ENCODE measurements around the gene SPAG5.

Gene SPAG5

DNA sequence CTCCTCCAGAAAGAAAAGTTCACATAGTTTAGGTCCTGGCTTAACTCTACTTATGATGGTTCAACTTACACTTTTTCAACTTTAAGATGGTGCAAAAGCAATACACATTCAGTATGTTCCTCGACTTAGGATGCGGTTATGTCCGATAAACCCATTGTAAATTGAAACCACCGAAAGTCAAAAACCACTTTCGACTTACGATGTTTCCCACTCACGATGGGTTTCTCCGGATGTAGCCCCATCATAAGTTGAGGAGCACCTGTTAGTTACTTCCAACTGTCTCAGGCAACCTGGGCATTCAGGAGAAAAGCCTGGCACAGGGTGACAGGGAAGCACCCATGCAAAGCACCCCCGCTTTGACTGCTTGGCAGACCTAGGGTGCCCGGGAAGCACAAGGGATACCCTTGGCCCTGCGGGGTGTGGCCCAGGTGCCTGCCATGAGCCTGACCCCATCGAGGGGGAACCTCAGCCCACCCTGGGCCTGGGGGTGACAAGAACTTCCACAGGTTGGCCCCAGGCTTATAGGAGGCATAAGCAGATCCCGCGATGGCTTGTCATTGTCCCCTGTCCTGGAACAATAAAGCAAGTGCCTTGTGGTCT lies 60.4 kb downstream of the SPAG5 start:
- no peak for DNase-seq (ENCODE audit: extremely low spot score)
- ChIA-PET POLR2A (interaction anchor here (0.7 to 1.0 kb wide), 2 partner anchors 17 to 38 kb away, joined by 3 read pairs; no protein-coding TSS in a partner anchor), CTCF (interaction anchor here (0.8 to 3.7 kb wide), 3 partner anchors 10 to 43 kb away, joined by 3 to 16 read pairs (median 6); no protein-coding TSS in a partner anchor)
- no peak for TF ChIP-seq TARDBP (IDR thresholded peaks at IDR 0.05)
- no peak for TF ChIP-seq BHLHE40 (IDR thresholded peaks at IDR 0.05; ENCODE audit: borderline replicate concordance)
- TF ChIP-seq SP1 (IDR thresholded peaks at IDR 0.05), result no peak
- TF ChIP-seq CTBP1 (IDR thresholded peaks at IDR 0.05; ENCODE audit: borderline replicate concordance), result no peak
- no peak for TF ChIP-seq ZNF384 (IDR thresholded peaks at IDR 0.05)
- TF ChIP-seq HDGF (IDR thresholded peaks at IDR 0.05; ENCODE audit: borderline replicate concordance), result no peak
- no peak for TF ChIP-seq LEF1 (IDR thresholded peaks at IDR 0.05; ENCODE audit: borderline replicate concordance)
- TF ChIP-seq, protein P1, sequence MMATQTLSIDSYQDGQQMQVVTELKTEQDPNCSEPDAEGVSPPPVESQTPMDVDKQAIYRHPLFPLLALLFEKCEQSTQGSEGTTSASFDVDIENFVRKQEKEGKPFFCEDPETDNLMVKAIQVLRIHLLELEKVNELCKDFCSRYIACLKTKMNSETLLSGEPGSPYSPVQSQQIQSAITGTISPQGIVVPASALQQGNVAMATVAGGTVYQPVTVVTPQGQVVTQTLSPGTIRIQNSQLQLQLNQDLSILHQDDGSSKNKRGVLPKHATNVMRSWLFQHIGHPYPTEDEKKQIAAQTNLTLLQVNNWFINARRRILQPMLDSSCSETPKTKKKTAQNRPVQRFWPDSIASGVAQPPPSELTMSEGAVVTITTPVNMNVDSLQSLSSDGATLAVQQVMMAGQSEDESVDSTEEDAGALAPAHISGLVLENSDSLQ (IDR thresholded peaks at IDR 0.05), result no peak
- no peak for TF ChIP-seq L3MBTL2 (conservative IDR thresholded peaks at IDR 0.05)
- no peak for TF ChIP-seq SUZ12 (IDR thresholded peaks at IDR 0.05)
- TF ChIP-seq FOXM1 (IDR thresholded peaks at IDR 0.05; ENCODE audit: borderline replicate concordance), result no peak
- no peak for TF ChIP-seq FOXA1 (IDR thresholded peaks at IDR 0.05)
- TF ChIP-seq FOXK2 (IDR thresholded peaks at IDR 0.05), result no peak
- no peak for TF ChIP-seq ELF4 (IDR thresholded peaks at IDR 0.05)
- no peak for TF ChIP-seq NFRKB (IDR thresholded peaks at IDR 0.05)
- TF ChIP-seq ARNT (IDR thresholded peaks at IDR 0.05), result no peak

DNA sequence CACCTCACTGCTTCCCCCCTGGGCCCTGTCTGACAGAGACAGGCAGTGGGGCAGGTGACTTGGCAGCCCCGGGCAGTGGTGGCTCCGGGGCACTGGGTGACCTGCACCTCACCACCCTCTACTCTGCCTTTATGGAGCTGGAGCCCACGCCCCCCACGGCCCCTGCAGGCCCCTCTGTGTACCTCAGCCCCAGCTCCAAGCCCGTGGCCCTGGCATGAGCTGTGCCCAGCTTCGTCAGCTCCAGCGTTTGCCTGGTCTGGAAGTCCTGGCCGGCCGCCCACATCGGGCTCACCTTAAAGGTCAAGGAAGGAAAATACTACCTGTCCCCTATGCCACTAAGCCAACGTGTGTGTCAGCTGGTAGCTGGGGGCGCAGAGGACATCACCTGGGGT lies 61.6 kb downstream of the SPAG5 start:
- no peak for DNase-seq (ENCODE audit: extremely low spot score)
- TF ChIP-seq ZNF384 (IDR thresholded peaks at IDR 0.05) (no peak), LEF1 (IDR thresholded peaks at IDR 0.05; ENCODE audit: borderline replicate concordance) (no peak), L3MBTL2 (conservative IDR thresholded peaks at IDR 0.05) (no peak), TARDBP (IDR thresholded peaks at IDR 0.05) (no peak), ELF4 (IDR thresholded peaks at IDR 0.05) (no peak), FOXA1 (IDR thresholded peaks at IDR 0.05) (no peak), FOXM1 (IDR thresholded peaks at IDR 0.05; ENCODE audit: borderline replicate concordance) (no peak)
- ChIA-PET CTCF (interaction anchor here (0.5 to 3.7 kb wide), 5 partner anchors 11 to 106 kb away, joined by 3 to 16 read pairs (median 3); no protein-coding TSS in a partner anchor), POLR2A (interaction anchor here (1.3 kb wide), 1 partner anchor 13 kb away, joined by 4 read pairs; no protein-coding TSS in a partner anchor)

DNA sequence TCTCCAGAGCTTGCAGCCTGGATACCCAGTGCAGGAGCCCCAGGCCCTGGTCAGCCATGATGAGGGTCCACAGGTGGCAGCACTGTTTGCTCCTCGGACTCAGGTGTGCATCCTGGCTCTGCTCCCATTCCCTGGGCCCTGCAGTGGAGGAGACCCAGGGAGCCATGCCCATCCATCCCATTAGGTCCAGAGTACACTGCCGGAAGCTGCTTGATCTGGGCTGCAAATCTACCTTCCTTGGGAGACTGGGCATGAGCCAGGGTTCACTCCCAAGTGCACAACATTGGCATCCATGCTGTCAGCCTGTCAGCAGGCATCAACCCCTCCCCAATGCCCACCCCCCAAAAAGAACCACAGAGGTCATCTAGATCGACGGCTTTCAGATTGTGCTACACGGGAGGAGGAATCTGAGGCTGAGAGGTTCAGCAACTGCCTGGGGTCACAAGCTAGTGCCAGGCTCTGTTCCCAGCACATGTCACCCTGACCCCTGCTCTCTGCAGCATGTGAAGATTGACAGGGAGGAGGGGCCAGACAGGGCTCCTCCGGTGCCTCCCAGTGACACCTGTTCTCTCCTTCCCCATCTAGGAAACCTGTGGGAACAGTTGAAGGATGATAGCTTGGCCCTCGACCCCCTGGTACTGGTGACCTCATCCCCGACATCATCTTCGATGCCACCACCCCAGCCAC lies 62.1 kb downstream of the SPAG5 start:
- ChIA-PET CTCF (interaction anchor here (0.5 to 3.7 kb wide), 4 partner anchors 12 to 105 kb away, joined by 3 to 16 read pairs (median 6); no protein-coding TSS in a partner anchor), POLR2A (interaction anchor here (1.1 to 1.3 kb wide), 2 partner anchors 13 to 35 kb away, joined by 3 to 4 read pairs; partner anchors contain the start of gene PIGS)
- TF ChIP-seq FOXM1 (IDR thresholded peaks at IDR 0.05; ENCODE audit: borderline replicate concordance), result no peak
- TF ChIP-seq FOXA1 (IDR thresholded peaks at IDR 0.05), result no peak
- no peak for TF ChIP-seq HDGF (IDR thresholded peaks at IDR 0.05; ENCODE audit: borderline replicate concordance)
- no peak for TF ChIP-seq TARDBP (IDR thresholded peaks at IDR 0.05)
- no peak for TF ChIP-seq ARNT (IDR thresholded peaks at IDR 0.05)
- no peak for TF ChIP-seq NFRKB (IDR thresholded peaks at IDR 0.05)
- TF ChIP-seq FOXK2 (IDR thresholded peaks at IDR 0.05), result no peak
- TF ChIP-seq SUZ12 (IDR thresholded peaks at IDR 0.05), result no peak
- TF ChIP-seq SP1 (IDR thresholded peaks at IDR 0.05), result no peak
- no peak for TF ChIP-seq LEF1 (IDR thresholded peaks at IDR 0.05; ENCODE audit: borderline replicate concordance)
- TF ChIP-seq L3MBTL2 (conservative IDR thresholded peaks at IDR 0.05), result no peak
- TF ChIP-seq ELF4 (IDR thresholded peaks at IDR 0.05), result no peak
- no peak for TF ChIP-seq ZNF384 (IDR thresholded peaks at IDR 0.05)
- TF ChIP-seq BHLHE40 (IDR thresholded peaks at IDR 0.05; ENCODE audit: borderline replicate concordance), result no peak
- DNase-seq (ENCODE audit: extremely low spot score), result no peak

DNA sequence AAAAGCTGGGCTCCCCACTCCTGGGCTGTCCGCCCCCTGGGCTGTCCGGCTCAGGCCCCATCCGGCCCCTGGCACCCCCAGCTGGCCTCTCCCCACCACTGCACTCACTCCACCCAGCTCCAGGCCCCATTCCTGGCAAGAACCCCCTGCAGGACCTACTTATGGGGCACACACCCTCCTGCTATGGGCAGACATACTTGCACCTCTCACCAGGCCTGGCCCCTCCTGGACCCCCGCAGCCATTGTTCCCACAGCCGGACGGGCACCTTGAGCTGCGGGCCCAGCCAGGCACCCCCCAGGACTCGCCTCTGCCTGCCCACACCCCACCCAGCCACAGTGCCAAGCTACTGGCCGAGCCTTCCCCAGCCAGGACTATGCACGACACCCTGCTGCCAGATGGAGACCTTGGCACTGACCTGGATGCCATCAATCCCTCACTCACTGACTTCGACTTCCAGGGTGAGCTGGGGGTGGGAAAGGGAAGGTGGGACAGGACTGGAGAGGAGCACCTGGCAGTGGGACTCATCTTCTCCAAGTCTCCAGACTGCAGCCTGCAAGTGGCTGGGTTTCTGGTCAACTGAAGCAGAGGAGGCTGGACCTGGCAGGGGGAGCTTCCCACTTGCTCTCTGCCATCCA lies 64.0 kb downstream of the SPAG5 start:
- ChIA-PET POLR2A (interaction anchor here (1.0 kb wide), 1 partner anchor 40 kb away, joined by 5 read pairs; no protein-coding TSS in a partner anchor), CTCF (interaction anchor here (0.6 to 3.7 kb wide), 4 partner anchors 14 to 41 kb away, joined by 3 to 16 read pairs (median 6); no protein-coding TSS in a partner anchor)
- TF ChIP-seq NFRKB (IDR thresholded peaks at IDR 0.05), result no peak
- TF ChIP-seq SUZ12 (IDR thresholded peaks at IDR 0.05), result no peak
- no peak for TF ChIP-seq SP1 (IDR thresholded peaks at IDR 0.05)
- TF ChIP-seq ELF4 (IDR thresholded peaks at IDR 0.05), result no peak
- TF ChIP-seq FOXK2 (IDR thresholded peaks at IDR 0.05), result no peak
- no peak for TF ChIP-seq ZNF384 (IDR thresholded peaks at IDR 0.05)
- no peak for TF ChIP-seq LEF1 (IDR thresholded peaks at IDR 0.05; ENCODE audit: borderline replicate concordance)
- TF ChIP-seq HDGF (IDR thresholded peaks at IDR 0.05; ENCODE audit: borderline replicate concordance), result no peak
- TF ChIP-seq TARDBP (IDR thresholded peaks at IDR 0.05), result no peak
- TF ChIP-seq L3MBTL2 (conservative IDR thresholded peaks at IDR 0.05), result no peak
- no peak for DNase-seq (ENCODE audit: extremely low spot score)

DNA sequence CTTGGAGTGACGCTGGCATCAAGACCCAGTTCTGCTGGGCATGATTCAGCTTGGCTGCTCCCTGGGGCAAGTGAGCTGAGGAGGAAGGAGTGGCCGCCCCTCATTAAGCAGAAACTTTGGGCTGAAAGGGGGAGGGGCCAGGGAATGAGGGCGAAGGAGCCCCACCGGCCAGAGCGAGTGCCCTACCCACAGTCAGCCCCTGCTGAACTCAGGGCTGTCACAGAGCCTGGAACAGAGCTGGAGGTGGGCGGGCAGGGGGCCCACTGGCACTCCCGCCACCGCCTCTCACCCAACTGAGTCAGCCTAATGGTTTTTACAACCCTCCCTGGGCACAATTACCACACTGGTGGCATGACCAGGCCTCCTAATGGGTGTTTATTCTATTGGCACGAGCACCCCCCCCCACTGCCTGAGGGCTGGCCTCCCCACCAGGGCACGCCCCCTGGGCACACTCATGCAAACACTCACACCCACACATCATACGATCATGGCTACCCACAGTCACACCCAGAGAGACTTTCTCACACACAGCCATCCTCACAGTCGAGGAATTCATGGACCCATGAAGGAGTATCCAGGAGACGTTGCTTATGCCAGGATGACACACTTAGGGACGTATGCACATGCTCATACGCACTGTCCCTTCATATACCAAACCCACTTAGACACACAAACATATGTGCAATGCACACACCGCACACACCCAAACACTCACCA lies 65.6 kb downstream of the SPAG5 start:
- POLR2A ChIA-PET, result no interaction called here
- no peak for TF ChIP-seq CTBP1 (IDR thresholded peaks at IDR 0.05; ENCODE audit: borderline replicate concordance)
- TF ChIP-seq SUZ12 (IDR thresholded peaks at IDR 0.05), result no peak
- TF ChIP-seq, protein P1 (IDR thresholded peaks at IDR 0.05), result no peak
- DNase-seq (ENCODE audit: extremely low spot score), result no peak
- CTCF ChIA-PET, result no interaction called here

Measured in HEK293T (cell line).